BE2C (cell line): ENCODE results near the gene PRKN.

ENCODE experiments used
- DNase-seq: peaks from one replicate; pipeline ENCODE4 v3.0.0-alpha.2; 2020
- H3K27me3 ChIP-seq: fragments of 250-450 bp; sonication (Bioruptor Pico); 2 replicates; pipeline ENCODE4 v1.5.1; 2020; ENCODE audit warnings: mild to moderate bottlenecking
- H3K36me3 ChIP-seq: fragments of 250-450 bp; sonication (Bioruptor Pico); 2 replicates; pipeline ENCODE4 v1.5.1; 2020; ENCODE audit warnings: mild to moderate bottlenecking
- H3K4me1 ChIP-seq: fragments of 250-450 bp; sonication (Bioruptor Pico); 2 replicates; pipeline ENCODE4 v1.5.1; 2020
- H3K4me3 ChIP-seq: 2 replicates; pipeline ENCODE4 v1.5.1; 2011; ENCODE audit warnings: low read depth, low read length
- H3K9me3 ChIP-seq: fragments of 250-450 bp; sonication (Bioruptor Pico); 2 replicates; pipeline ENCODE4 v1.5.1; 2020
- TF ChIP-seq, protein P1 (sequence below): IDR thresholded peaks from 2 replicates; pipeline ENCODE4 v1.5.1; 2012; ENCODE audit warnings: mild to moderate bottlenecking, low read depth, low read length

Gene PRKN

GRCh38 chr6:162753775-162754174, 26.2 kb upstream of the PRKN start:
- H3K27me3 ChIP-seq, result no peaks in the 10 kb centered on the region

GRCh38 chr6:162751211-162751859, 23.8 kb upstream of the PRKN start:
- Histone ChIP-seq H3K4me3 (no peak overlapping the region), H3K4me1 (no peaks in the 10 kb centered on the region), H3K27me3 (no peaks in the 10 kb centered on the region), H3K36me3 (no peaks in the 10 kb centered on the region), H3K9me3 (no peaks in the 10 kb centered on the region)
- no peak for DNase-seq
- TF ChIP-seq, protein P1, sequence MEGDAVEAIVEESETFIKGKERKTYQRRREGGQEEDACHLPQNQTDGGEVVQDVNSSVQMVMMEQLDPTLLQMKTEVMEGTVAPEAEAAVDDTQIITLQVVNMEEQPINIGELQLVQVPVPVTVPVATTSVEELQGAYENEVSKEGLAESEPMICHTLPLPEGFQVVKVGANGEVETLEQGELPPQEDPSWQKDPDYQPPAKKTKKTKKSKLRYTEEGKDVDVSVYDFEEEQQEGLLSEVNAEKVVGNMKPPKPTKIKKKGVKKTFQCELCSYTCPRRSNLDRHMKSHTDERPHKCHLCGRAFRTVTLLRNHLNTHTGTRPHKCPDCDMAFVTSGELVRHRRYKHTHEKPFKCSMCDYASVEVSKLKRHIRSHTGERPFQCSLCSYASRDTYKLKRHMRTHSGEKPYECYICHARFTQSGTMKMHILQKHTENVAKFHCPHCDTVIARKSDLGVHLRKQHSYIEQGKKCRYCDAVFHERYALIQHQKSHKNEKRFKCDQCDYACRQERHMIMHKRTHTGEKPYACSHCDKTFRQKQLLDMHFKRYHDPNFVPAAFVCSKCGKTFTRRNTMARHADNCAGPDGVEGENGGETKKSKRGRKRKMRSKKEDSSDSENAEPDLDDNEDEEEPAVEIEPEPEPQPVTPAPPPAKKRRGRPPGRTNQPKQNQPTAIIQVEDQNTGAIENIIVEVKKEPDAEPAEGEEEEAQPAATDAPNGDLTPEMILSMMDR, result no peak

More at GRCh38 chr6:162753775-162754174, 26.2 kb upstream of the PRKN start:
- Histone ChIP-seq H3K36me3 (no peaks in the 10 kb centered on the region), H3K9me3 (no peaks in the 10 kb centered on the region), H3K4me1 (no peaks in the 10 kb centered on the region), H3K4me3 (no peak overlapping the region)
- DNase-seq, result no peak
- TF ChIP-seq, protein P1, result no peak

DNA sequence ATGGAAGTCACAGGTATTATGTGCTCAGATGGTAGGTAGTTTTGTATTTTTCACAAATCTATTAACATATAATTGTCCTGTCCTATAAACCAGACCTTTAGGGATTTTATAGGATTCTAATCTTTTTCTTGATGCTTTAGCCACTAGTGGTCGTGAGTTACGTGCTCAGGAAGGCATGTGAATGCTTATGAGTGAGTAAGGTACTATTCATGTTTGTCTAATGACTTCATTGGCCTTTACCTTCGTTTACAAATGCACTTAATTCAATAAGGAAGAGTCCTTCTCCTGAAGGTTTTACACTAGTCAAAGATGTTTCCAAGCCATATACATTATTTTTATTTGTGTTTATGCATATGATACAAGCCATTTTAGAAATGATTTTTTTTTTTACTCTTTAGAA, 23.2 kb upstream of the PRKN start:
- no peak for DNase-seq
- no peak overlapping the region for H3K4me3 ChIP-seq
- TF ChIP-seq, protein P1, result no peak
- no peaks in the 10 kb centered on the region for H3K36me3 ChIP-seq
- no peaks in the 10 kb centered on the region for H3K4me1 ChIP-seq
- H3K27me3 ChIP-seq, result no peaks in the 10 kb centered on the region
- no peaks in the 10 kb centered on the region for H3K9me3 ChIP-seq

DNA sequence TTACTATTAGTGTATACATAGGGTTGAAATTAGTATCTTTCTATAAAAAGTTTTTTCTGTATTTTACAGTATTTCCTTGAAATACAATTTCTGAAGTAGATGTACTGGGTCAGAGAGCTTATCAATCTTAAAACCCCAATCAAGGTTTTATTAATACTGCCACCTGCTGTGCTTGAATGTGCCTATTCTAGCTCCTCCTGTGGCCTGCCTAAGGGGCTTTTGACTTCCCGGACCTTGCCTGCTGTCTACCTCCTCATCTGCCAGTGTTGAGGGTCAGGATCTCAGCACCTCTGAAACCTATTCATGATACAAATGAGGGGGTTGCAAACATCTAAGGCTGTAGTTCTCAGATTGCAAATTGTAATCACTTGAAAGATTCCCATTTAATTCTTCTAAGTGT, 9.4 kb upstream of the PRKN start:
- TF ChIP-seq, protein P1, result peak; percentile 36
- no peak for DNase-seq
- no peak overlapping the region for H3K4me3 ChIP-seq

GRCh38 chr6:162733489-162733888, 5.9 kb upstream of the PRKN start:
- no peak for DNase-seq

More for the DNA sequence above, 9.4 kb upstream of the PRKN start:
- no peaks in the 10 kb centered on the region for H3K9me3 ChIP-seq
- peaks cover 6% of the 10 kb centered on the region for H3K4me1 ChIP-seq
- H3K27me3 ChIP-seq, result no peaks in the 10 kb centered on the region
- H3K36me3 ChIP-seq, result no peaks in the 10 kb centered on the region

DNA sequence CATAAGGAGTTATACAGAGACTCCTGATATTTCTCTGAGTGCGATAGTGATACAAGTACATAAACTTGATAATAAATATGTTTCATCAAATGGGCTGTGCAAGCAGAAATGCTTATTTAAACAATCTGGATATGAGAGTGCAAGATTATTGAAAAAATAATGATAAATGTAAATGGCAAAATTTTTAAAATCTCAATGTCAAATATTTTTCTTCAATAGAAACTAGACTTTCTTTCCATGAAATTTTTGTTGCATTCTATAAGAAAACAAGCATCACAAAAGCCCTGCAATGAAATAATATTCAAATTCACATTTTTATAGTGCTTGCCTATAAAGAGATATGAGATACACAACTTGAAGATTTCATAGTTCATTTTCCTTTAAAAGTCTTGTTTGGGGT, 2.9 kb upstream of the PRKN start:
- Histone ChIP-seq H3K36me3 (no peaks in the 10 kb centered on the region), H3K4me1 (no peaks in the 10 kb centered on the region), H3K9me3 (no peaks in the 10 kb centered on the region), H3K27me3 (no peaks in the 10 kb centered on the region), H3K4me3 (no peak overlapping the region)
- DNase-seq, result no peak
- TF ChIP-seq, protein P1, result no peak

More at GRCh38 chr6:162733489-162733888, 5.9 kb upstream of the PRKN start:
- TF ChIP-seq, protein P1, result no peak
- Histone ChIP-seq H3K9me3 (no peaks in the 10 kb centered on the region), H3K4me1 (peaks cover 4% of the 10 kb centered on the region; the same call in 1 of the 2 replicates), H3K27me3 (no peaks in the 10 kb centered on the region), H3K36me3 (no peaks in the 10 kb centered on the region), H3K4me3 (no peak overlapping the region)
